ENCODE measurements around the gene RALGPS1.

The RALGPS1 gene

GRCh38 chr9:127121628-127122175, 207.1 kb downstream of the RALGPS1 start:
- no peak for DNase-seq (ENCODE audit: low read depth in 2 of 2)

GRCh38 chr9:127122176-127123063, 207.8 kb downstream of the RALGPS1 start, which contains the start of gene ANGPTL2:
Gene ANGPTL2 (minus strand): TSS chr9:127122635. CDS start chr9:127108731, 13,904 bp downstream.
- DNase-seq (ENCODE audit: low read depth in 2 of 2), result no peak

DNA sequence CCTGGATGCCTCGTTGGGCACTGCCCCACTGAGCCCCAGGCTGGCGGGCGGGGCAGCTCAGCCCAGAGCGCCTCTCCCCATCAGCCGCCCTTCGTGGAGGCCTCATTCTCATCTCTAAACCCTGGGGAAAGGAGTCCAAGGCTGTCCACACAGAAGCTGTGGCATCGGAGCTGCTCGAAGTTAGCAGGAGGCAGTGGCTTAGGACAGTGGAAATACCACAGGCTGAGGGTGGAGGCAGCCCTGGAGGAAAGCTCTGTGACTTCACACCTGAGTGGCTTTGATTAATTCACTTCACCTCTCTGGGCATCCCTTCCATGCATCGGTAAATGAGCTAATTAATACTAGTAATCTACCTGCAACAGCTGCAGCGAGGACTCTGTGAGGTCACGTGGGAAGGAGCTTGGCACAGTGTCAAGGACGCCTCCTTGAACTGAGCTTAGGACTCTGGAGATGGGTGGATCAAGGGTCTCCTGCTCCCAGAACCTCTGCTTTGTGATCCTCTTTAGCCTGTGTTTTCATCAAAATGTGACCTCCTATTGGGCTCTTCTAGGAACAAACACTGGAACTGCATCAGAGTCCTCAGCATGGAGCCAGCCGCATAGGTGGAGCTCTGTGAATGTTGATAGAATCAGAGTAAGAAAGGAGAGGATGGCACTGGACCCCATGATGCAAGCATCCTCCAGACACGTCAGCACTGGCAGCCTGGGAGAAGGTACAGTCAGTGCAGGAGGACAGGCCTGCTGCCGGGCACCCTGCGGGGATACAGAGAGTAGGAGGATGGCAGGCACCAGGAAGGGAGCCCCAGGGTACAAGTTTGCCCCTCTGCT, 208.7 kb downstream of the RALGPS1 start:
- DNase-seq (ENCODE audit: low read depth in 2 of 2), result no peak

GRCh38 chr9:127124111-127124531, 209.5 kb downstream of the RALGPS1 start:
- no peak for DNase-seq (ENCODE audit: low read depth in 2 of 2)

DNA sequence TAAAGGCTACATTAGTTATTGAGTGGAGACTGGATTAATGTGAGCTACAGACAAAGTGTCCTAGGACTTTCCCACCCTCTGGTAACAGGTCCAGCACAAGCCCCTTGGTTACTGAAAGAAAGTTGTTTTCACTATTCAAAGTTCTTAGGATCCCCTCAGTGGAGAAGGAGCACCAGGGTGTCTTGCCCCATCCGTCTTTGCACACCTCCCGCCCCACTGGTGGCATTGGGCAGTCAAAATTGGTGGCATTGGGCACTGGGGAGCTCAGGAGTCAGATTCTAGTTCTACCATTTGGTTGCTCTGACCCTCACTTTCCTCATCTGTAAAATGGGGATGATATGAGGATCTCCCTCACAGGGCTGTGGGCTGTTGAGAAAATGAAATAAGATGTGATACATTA, 210.2 kb downstream of the RALGPS1 start:
- no peak for DNase-seq (ENCODE audit: low read depth in 2 of 2)

- DNase-seq (ENCODE audit: low read depth in 2 of 2), result no peak
Measured at GRCh38 chr9:127126971-127127370, 212.4 kb downstream of the RALGPS1 start.

GRCh38 chr9:127128341-127129072, 213.9 kb downstream of the RALGPS1 start:
- DNase-seq (ENCODE audit: low read depth in 2 of 2), result no peak

- DNase-seq (ENCODE audit: low read depth in 2 of 2), result no peak
Measured at GRCh38 chr9:127129073-127129717, 214.6 kb downstream of the RALGPS1 start.

DNA sequence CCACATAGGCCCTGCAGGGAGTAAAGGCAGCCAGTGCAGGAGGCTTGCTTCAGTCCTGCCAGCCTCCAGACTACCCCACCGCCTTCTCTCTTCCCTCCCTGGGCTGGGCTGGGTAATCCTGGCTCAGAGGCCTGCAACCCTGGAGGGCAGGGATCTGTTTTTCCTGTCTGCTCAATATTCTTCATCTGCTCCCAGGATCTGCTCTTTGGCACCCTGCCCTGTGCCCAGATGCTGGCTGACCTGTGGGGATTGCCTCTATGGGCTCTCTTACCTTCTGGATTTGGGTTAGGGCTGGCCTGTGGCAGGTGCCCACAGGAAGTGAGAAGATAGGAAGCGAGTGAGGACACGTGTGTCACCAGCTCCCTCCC, 215.1 kb downstream of the RALGPS1 start:
- no peak for DNase-seq (ENCODE audit: low read depth in 2 of 2)

DNA sequence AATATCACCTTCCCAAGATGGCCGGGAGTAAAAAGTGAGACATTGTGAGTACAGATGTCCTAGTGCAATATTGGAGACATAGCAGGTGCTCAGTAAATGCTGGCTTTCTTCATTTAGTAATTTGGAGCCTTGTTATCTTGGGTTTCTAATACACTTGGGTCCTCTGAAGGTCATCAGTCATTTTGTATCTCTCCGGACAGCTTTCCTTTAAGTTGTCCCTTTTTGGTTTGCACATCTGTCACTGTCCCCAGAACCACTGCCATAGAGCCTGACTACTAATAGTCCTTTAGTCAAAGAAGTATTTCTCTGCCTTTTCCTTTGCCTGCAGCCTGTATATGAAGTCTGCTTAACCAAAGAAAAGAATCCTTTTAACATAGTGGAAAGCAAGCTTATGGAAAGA, 215.7 kb downstream of the RALGPS1 start:
- no peak for DNase-seq (ENCODE audit: low read depth in 2 of 2)

DNA sequence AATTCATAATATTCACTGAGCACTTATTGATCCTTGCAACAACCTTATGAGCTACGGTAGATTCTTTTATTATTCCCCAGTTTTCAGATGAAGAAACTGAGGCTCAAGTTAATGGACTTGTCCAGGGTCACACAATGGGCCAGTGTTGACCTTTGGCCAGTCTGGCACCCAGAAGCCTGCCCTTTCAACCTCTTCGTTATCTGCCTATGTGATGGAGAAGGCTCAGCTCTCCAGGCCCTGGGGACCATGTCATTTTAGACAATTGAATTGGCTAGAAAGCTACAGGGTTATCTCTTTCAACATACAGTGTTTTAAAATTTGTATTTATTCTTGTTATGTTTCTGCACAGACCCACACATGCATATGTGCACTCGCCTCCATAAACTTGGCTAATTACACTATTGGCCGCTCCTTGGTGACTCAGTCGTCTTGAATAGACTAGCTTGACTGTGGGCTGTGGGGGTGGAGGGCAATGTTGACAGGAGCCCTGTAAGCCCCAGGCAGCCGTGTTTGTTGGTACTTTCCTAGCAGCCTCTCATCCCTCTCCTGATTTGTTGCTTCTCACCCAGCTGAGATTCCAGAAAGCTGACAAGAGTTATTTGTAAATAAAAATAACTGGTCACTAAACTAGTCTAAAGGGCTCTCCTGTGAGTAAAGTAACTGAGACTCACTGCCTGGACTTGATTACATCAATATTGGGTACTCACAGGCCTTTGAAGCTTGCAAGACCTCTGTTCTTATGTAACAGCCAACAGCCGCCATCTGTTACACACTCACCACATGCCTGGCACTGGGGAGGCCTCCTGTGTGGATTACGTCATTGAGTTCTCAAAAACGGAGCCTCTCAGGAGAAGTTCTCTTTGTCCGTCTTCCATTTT, 216.3 kb downstream of the RALGPS1 start:
- DNase-seq (ENCODE audit: low read depth in 2 of 2), result no peak

DNA sequence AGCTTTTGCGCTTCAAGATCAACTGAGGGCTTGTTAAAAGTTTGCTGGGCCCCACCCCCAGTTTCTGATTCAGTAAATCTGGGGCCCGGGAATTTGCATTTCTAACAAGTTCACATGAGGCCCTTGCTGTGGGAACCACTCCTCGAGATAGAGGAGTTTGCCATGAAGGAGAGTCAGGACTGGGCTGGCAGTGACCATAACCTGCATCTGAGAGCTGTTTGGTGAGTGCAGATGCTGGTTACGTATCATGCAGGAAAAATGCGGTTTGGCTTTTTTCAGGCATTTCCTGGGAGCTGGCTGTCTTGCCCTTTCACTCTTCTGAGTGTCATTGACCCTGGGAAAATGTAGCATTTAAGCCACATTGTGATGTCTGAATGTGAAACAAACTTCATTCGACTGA, 217.3 kb downstream of the RALGPS1 start:
- no peak for DNase-seq (ENCODE audit: low read depth in 2 of 2)

DNA sequence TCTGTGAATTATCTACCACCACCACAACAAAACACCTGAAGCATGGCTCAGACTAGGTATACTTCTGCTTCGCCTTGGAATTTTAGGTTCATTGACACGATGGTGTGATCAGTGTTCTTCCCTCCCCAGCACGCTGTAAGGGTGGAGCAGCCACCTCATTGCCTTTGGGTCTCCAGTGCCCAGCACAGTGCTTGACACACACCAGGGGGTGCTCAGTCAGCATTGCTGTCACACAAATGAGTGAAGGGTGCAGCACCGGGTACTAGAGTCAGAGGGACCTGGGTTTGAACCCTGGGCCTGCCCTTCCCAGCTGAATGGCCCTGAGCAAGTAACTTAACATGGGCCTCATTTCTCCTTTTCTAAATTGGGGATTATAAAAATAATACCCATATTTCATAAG, 217.8 kb downstream of the RALGPS1 start:
- DNase-seq (ENCODE audit: low read depth in 2 of 2), result no peak

- DNase-seq (ENCODE audit: low read depth in 2 of 2), result no peak
Measured at GRCh38 chr9:127132921-127133647, 218.5 kb downstream of the RALGPS1 start.

- no peak for DNase-seq (ENCODE audit: low read depth in 2 of 2)
Measured at GRCh38 chr9:127133739-127134167, 219.2 kb downstream of the RALGPS1 start.

DNA sequence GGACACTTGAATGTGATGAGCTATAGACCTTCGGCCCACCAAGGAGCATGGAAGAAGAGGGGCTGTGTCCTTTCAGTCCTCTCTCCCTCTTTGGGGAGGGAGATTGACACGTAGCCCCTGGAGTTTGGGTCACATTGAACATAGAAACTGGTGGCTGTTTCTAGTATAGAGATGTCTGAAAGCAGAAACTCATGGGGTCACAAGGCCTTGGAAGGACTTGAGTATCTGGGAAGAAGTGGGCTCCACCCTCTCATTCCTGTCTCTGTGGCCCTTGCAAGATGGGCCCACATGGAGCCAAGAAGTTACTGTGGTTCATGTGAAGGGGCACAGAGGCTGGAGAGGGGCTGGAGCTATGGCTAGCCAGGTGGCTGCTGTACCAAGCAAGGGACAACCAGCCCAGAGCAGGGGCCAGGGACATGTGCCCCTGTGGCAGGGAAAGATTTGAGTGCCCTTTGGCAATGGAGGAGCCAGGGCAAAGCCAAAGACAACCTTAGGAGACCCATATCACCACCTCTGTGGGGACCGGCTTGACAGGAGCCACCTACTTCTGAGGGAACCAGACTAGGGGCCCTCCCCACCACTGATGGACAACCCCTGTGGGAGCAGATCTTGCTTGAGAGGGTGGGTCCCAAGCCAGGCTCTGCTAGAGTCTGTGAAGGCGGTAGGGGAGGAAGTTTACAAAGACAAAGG, 220.6 kb downstream of the RALGPS1 start:
- no peak for DNase-seq (ENCODE audit: low read depth in 2 of 2)

DNA sequence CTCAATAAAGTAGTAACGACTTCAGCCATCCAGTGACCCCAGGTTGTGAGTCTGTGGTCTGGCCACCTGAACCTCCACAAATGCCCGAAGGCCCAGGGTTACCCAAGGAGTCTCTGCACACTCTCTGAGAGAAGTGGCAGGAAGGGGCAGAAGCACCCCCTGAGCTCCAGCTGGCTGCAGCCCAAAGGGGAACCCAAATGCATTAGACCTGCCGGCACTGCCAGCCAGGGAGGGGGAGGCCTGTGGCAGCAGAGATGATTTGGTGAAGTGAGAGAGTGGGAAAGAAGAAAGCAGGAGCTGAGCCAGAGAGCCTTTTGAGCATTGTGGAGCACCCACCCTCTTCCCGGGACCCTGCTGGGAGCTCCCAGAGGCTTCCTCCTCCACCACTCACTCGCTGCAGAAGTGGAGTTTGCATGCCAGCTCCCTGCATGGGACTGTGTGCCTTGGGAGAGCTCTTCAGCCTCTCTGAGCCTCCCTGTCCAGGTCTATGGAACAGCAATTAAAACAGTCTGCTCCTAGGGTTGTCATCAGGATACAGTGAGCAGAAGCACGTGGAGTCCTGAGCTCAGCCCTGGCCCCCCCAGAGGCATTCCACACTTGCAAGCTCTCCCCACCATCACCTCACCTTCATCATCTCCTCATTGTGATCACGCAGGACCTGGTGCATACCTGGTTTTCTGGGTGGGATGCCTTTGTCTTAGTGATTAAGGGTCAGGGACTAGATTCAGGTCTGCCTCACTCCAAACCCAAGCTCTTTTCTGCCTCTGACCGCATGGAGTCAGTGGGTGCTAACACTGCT, 221.7 kb downstream of the RALGPS1 start:
- DNase-seq (ENCODE audit: low read depth in 2 of 2), result no peak

Data from activated CD4-positive, alpha-beta T cell treated with anti-CD3 and anti-CD28 coated beads for 24 hours (primary cell).